Activated T-helper 1 cell treated with anti-CD3 and anti-CD28 coated beads, Interleukin-2, amount 50 U/mL, for 16 hours (primary cell): ENCODE results near the gene CLSTN2.

Experiments
- DNase-seq, 2 donors: peaks; one replicate each; pipeline ENCODE4 v3.0.0-alpha.2; 2020; ENCODE audit warnings: low read depth in 1 of 2, low spot score in 1 of 2

CLSTN2 gene

GRCh38 chr3:139941580-139941979 lies 6.6 kb downstream of the CLSTN2 start:
- no peak for DNase-seq

GRCh38 chr3:139944256-139944910 lies 9.4 kb downstream of the CLSTN2 start:
- no peak for DNase-seq

DNA sequence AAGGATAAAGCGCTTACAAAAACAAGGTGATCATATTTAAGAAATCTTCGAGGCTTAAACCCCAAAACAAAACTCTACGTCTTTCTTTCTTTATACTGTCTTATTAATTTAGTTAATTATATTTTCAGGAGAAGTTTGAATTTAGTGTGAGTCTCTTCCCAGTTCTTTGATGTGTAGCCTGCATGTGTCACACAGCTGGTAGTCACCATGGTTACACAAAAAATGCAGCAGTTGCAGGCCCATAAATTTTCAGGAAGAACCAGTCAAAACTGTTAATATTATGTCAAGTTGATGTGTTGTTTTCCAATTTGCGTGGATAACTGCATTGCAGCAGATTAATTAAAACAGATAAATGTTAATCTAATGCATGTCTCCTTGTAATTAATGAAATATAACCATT lies 10.4 kb downstream of the CLSTN2 start:
- DNase-seq: no peak

DNA sequence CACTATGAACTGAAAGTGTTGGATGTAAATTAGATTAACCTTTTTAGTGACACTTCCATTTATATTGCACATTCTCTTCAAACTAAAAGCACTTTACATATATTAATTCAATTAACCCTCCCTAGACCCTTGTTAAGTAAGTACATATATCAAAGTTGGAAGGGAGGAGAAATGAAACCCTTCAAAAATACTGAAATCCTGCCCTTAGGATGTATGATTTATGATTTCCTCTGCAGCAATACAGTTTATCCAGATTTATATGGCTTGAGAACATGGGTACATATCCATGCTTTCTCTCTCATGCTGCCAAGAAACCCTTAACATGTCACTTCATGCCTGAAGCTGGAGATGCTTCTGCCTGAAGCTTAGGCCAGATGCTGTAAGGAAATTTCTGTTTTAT lies 11.0 kb downstream of the CLSTN2 start:
- DNase-seq: no peak

- no peak for DNase-seq
Observed at GRCh38 chr3:139948467-139948866, 13.5 kb downstream of the CLSTN2 start.

DNA sequence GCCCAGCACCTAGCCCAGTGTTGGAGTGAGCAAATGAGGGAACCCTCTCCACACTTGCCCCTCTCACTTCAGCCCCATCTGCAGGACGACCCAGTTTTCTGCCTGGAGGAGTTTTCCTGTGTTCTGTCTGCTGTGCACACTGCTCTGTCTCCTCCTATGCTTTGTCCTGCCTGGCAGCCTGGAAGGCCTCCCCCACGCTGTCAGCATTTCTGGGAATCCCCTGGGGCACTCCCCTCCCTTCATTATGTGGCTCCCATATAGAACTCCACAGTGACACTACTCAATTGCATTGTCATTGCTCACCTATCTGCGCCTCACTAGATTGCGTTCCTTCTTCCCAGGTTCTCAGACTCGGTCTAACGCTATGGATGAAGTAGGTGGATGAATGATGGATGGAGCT lies 13.9 kb downstream of the CLSTN2 start:
- DNase-seq: no peak

GRCh38 chr3:139953131-139953910 lies 18.3 kb downstream of the CLSTN2 start:
- DNase-seq: no peak

- no peak for DNase-seq
Observed at GRCh38 chr3:139954146-139954860, 19.3 kb downstream of the CLSTN2 start.

GRCh38 chr3:139957844-139958243 lies 22.9 kb downstream of the CLSTN2 start:
- no peak for DNase-seq

DNA sequence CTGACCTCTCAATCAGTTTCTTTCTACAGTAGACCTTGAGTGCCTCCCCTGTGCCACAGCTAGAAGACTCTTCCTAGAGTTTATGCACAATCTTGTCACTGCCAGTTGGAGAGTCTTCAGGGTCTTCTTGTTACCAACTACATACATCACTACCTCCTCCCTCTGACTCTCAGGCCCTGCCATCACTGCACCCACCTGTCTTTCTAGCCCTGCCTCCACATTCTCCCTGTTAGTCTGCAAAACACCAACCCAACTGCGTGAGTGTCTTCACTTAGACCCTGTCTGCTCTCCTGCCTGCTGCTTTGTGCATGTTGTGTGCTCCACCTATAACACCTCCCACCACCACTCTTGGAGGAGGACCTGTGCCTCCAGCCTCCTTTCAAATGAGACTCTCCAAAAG lies 34.4 kb downstream of the CLSTN2 start:
- no peak for DNase-seq

DNA sequence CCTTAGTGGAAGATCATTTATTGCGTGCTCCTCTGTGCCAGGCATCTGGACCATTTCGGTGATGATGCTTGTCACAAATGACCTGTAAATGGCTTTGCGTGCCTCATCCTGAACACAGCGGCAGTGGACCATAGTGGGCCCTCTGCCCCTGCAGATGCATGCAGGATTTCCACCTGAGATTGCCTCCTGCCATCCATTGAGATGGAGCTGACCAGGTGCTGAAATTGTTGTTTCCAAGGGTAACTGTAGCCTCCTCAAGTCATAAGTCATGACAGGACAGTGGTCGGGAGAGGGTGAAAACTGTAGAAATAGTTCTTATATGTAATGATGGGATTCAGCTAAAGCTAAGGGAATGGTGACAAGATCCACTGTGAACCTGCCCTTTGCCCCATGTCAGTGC lies 35.5 kb downstream of the CLSTN2 start:
- DNase-seq: no peak

GRCh38 chr3:139974809-139975425 lies 39.9 kb downstream of the CLSTN2 start:
- no peak for DNase-seq

DNA sequence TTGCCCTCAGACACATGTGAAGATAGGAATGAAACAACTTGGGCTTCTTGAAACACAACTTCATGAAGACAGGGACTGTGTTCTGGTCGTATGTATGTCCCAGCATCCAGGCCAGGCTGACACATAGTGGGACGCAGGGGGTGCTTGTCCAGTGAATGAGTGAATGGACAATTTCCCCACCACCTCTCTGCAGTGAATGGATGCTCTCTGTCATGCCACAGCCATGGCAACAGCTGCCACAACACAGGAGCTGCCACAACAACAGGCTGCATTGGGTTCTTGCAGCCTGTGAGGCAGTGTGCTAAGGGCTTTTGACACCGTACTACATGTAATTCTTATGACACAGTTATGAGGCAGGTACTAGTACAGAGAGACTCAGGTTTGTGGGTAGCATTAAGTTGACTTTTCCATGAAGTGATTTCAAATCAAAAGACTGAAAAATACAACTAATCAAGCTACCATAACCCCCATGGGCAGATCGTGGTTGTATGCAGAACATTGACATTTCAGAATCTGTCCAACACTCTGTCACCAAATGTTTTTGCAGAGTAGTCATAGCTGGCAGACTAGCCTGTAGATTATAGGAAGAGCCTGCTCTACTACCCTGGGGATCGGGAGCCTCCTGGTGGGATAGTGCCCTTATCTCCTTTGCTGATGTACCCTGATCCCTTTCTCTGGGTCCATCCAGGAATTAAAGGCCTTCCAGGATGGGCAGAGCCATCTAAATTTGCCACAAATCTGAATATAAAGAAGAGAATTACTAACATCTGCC lies 40.8 kb downstream of the CLSTN2 start:
- no peak for DNase-seq

GRCh38 chr3:139978966-139979365 lies 44.0 kb downstream of the CLSTN2 start:
- no peak for DNase-seq

- no peak for DNase-seq
Observed at GRCh38 chr3:139979991-139980390, 45.0 kb downstream of the CLSTN2 start.

DNA sequence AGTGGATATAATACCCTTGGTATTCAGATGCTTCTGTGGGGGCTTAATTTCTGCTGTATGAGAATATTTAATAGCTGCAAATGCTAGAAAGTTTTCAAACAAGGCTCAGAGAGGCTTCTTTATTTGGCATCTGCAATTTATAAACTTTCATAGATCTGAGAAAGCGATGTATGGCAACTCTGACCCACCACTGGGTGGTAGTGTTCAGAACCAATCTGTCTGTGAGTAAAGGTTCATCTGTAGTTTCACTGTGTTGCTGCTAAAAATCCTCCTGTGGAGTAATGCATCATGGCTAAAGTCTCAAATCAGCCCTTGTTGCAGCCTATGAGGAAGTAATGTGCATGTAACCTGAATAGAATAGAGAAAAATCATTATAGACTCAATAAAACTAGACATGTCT lies 47.4 kb downstream of the CLSTN2 start:
- DNase-seq: no peak

DNA sequence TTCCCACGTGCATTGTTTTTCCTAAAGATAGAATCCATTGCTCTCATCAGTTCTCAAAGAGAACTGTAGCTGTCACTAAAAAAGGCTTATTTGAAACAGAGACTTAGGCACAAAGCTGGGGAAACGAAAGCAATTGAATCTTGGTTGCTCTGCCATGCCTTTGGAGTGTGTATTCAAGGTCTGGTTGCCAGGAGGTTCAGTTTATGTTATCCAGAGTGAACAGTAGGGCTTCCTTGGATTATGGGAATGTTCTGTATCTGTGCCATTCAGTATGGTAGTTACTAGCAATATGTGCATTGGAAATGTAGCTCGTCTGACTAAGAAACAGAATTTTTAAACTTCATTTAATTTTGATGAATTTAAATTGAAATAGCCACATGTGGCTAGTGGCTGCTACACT lies 50.6 kb downstream of the CLSTN2 start:
- DNase-seq: no peak

- no peak for DNase-seq
Observed at GRCh38 chr3:139987908-139988307, 52.9 kb downstream of the CLSTN2 start.

GRCh38 chr3:139988472-139989156 lies 53.6 kb downstream of the CLSTN2 start:
- DNase-seq: no peak

- DNase-seq: no peak
Observed at GRCh38 chr3:139994891-139995290, 59.9 kb downstream of the CLSTN2 start.
